WTC11 (cell line): ENCODE data around the gene EDN3. TPM values are rescaled to one million over a fixed set of nuclear protein-coding genes. Genes with fewer than 3 reads are reported as not detected.

Experiments
- ATAC-seq: fragments of 200-7000 bp; cut with Tn5 transposase; 2 replicates; pipeline ENCODE4 v1.10.0; 2021; ENCODE audit warnings: mild to moderate bottlenecking, moderate library complexity
- CTCF ChIA-PET: fragments of 300-600 bp; sonication (Branson Sonifier 250); formaldehyde crosslinking; loops from one replicate; lab custom pipeline; 2021; ENCODE audit warnings: antibody characterized with exemption; lab: Charles Lee
- POLR2A ChIA-PET: fragments of 350-600 bp; sonication (Branson Sonifier 250); formaldehyde crosslinking; loops from one replicate; lab custom pipeline; 2021; ENCODE audit warnings: antibody characterized with exemption; lab: Charles Lee
- DNase-seq: peaks from one replicate; pipeline ENCODE4 v3.0.0; 2021; ENCODE audit warnings: low spot score
- H3K27ac Mint-ChIP-seq: 2 replicates; pipeline ENCODE4 v1.8.0; 2021; ENCODE audit warnings: mixed read lengths
- H3K27me3 Mint-ChIP-seq: 2 replicates; pipeline ENCODE4 v1.8.0; 2021; ENCODE audit warnings: low read depth, mild to moderate bottlenecking, moderate library complexity, mixed read lengths
- H3K36me3 Mint-ChIP-seq: 2 replicates; pipeline ENCODE4 v1.8.0; 2021; ENCODE audit warnings: mixed read lengths
- H3K4me1 Mint-ChIP-seq: 2 replicates; pipeline ENCODE4 v1.8.0; 2022; ENCODE audit warnings: mixed read lengths
- H3K4me3 Mint-ChIP-seq: 2 replicates; pipeline ENCODE4 v1.8.0; 2021; ENCODE audit warnings: mild to moderate bottlenecking, moderate library complexity, mixed read lengths
- H3K9me3 Mint-ChIP-seq: 2 replicates; pipeline ENCODE4 v1.8.0; 2021; ENCODE audit warnings: mixed read lengths
- ATF1 ChIP-seq: sonication (generic); formaldehyde crosslinking; IDR thresholded peaks from 2 replicates; pipeline ENCODE4 v1.8.1; 2023; ENCODE audit warnings: mild to moderate bottlenecking, moderate library complexity, missing genetic modification reagents
- CREB1 ChIP-seq: sonication (generic); formaldehyde crosslinking; IDR thresholded peaks from 2 replicates; pipeline ENCODE4 v1.8.0; 2023; ENCODE audit warnings: mild to moderate bottlenecking, missing genetic modification reagents
- EMX1 ChIP-seq: fragments of 250-450 bp; sonication (Bioruptor Pico); IDR thresholded peaks from 2 replicates; pipeline ENCODE4 v1.8.0; 2021; ENCODE audit warnings: mild to moderate bottlenecking
- GABPB1 ChIP-seq: sonication (generic); formaldehyde crosslinking; IDR thresholded peaks from 2 replicates; pipeline ENCODE4 v1.8.1; 2023; ENCODE audit warnings: mild to moderate bottlenecking, missing genetic modification reagents
- GRHL2 ChIP-seq: fragments of 250-450 bp; sonication (Bioruptor Pico); IDR thresholded peaks from 2 replicates; pipeline ENCODE4 v1.8.0; 2022; ENCODE audit warnings: mild to moderate bottlenecking, moderate library complexity; ENCODE audit not compliant: insufficient replicate concordance, severe bottlenecking
- KAT7 ChIP-seq: sonication (generic); formaldehyde crosslinking; IDR thresholded peaks from 2 replicates; pipeline ENCODE4 v1.8.1; 2023; ENCODE audit warnings: missing genetic modification reagents, mild to moderate bottlenecking, borderline replicate concordance
- MXD4 ChIP-seq: fragments of 250-450 bp; sonication (Bioruptor Pico); IDR thresholded peaks from 2 replicates; pipeline ENCODE4 v1.8.0; 2021; ENCODE audit warnings: mild to moderate bottlenecking, moderate library complexity, borderline replicate concordance
- NR1H2 ChIP-seq: sonication (generic); formaldehyde crosslinking; IDR thresholded peaks from 2 replicates; pipeline ENCODE4 v1.9.0; 2021; ENCODE audit warnings: mild to moderate bottlenecking, moderate library complexity, missing genetic modification reagents
- SMAD3 ChIP-seq: sonication (generic); formaldehyde crosslinking; IDR thresholded peaks from 2 replicates; pipeline ENCODE4 v1.8.0; 2022; ENCODE audit warnings: missing genetic modification reagents, mild to moderate bottlenecking, borderline replicate concordance
- TEAD1 ChIP-seq: sonication (generic); formaldehyde crosslinking; IDR thresholded peaks from 2 replicates; pipeline ENCODE4 v1.8.0; 2022; ENCODE audit warnings: mild to moderate bottlenecking, missing genetic modification reagents
- ZNF396 ChIP-seq: fragments of 250-450 bp; sonication (Bioruptor Pico); IDR thresholded peaks from 2 replicates; pipeline ENCODE4 v1.8.0; 2021; ENCODE audit warnings: mild to moderate bottlenecking, moderate library complexity, borderline replicate concordance
- total RNA-seq: library from RNA; stranded (reverse); gene quantifications from 3 replicates; pipeline ENCODE4 v1.2.3, GENCODE V29; 2021
- TF ChIP-seq, protein P1 (sequence below): sonication (generic); formaldehyde crosslinking; IDR thresholded peaks from 2 replicates; pipeline ENCODE4 v1.8.1; 2023; ENCODE audit warnings: mild to moderate bottlenecking, missing genetic modification reagents, moderate library complexity
- TF ChIP-seq, protein P2 (sequence below): fragments of 250-450 bp; sonication (Bioruptor Pico); conservative IDR thresholded peaks from 2 replicates; pipeline ENCODE4 v1.9.0; 2021; ENCODE audit warnings: mild to moderate bottlenecking
- TF ChIP-seq, protein P3 (sequence below): sonication (generic); formaldehyde crosslinking; IDR thresholded peaks from 2 replicates; pipeline ENCODE4 v1.8.1; 2023; ENCODE audit warnings: mild to moderate bottlenecking, missing genetic modification reagents, borderline replicate concordance
- TF ChIP-seq, protein P4 (sequence below): fragments of 250-450 bp; sonication (Bioruptor Pico); IDR thresholded peaks from 2 replicates; pipeline ENCODE4 v2.1.2; 2022; ENCODE audit warnings: mild to moderate bottlenecking, moderate library complexity
- TF ChIP-seq, protein P5 (sequence below): sonication (generic); formaldehyde crosslinking; IDR thresholded peaks from 2 replicates; pipeline ENCODE4 v1.8.1; 2022; ENCODE audit warnings: low read depth, missing genetic modification reagents, borderline replicate concordance
- TF ChIP-seq, protein P6 (sequence below): sonication (generic); formaldehyde crosslinking; IDR thresholded peaks from 2 replicates; pipeline ENCODE4 v1.8.0; 2022; ENCODE audit warnings: mild to moderate bottlenecking, missing genetic modification reagents
- TF ChIP-seq, protein P7 (sequence below): sonication (generic); formaldehyde crosslinking; IDR thresholded peaks from 2 replicates; pipeline ENCODE4 v1.8.1; 2023; ENCODE audit warnings: mild to moderate bottlenecking, missing genetic modification reagents

EDN3 gene
- total RNA-seq, 1 experiment from 2014 or later: 0.13 TPM

DNA sequence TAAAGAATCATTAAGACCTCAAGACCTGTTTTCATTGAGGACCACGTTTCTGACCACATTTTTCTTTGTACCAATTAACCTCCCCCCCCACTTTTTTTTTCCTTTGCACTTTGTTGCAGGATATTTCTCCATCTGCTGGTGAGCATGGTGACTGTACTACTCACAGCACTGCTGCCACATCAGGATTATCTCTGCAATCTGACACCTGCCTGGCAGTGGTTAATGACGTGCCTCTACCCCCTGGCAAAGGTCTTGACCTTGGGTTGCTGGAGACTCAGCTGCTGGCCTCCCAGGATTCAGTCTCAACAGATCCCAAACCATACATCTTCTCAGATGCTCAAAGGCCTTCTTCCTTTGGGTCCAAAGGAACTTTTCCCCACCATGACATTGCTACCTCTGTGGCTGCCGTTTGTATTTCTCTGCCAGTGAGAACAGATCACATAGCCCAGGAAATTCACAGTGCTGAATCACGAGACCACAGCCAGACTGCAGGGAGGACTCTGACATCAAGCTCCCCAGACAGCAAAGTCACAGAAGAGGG lies 46.6 kb upstream of the EDN3 start:
- no peaks in the 10 kb centered on the region for H3K36me3 Mint-ChIP-seq
- POLR2A ChIA-PET: no interaction called here
- peaks cover 33% of the 10 kb centered on the region for H3K27me3 Mint-ChIP-seq
- CTCF ChIA-PET: interaction anchor here (0.7 to 1.3 kb wide), 4 partner anchors 15 to 174 kb away, joined by 3 to 4 read pairs (median 3); no protein-coding TSS in a partner anchor
- no peak for DNase-seq
- ATAC-seq: peak; percentile 41; the same call in 1 of the 2 replicates
- H3K4me1 Mint-ChIP-seq: peaks cover 3% of the 10 kb centered on the region
- TF ChIP-seq KAT7 (CRISPR knock-in tag) (no peak), NR1H2 (no peak)
- TF ChIP-seq, protein P1, sequence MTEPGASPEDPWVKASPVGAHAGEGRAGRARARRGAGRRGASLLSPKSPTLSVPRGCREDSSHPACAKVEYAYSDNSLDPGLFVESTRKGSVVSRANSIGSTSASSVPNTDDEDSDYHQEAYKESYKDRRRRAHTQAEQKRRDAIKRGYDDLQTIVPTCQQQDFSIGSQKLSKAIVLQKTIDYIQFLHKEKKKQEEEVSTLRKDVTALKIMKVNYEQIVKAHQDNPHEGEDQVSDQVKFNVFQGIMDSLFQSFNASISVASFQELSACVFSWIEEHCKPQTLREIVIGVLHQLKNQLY (CRISPR knock-in tag): no peak
- H3K27ac Mint-ChIP-seq: no peak overlapping the region
- no peak overlapping the region for H3K4me3 Mint-ChIP-seq
- H3K9me3 Mint-ChIP-seq: peaks cover 6% of the 10 kb centered on the region

DNA sequence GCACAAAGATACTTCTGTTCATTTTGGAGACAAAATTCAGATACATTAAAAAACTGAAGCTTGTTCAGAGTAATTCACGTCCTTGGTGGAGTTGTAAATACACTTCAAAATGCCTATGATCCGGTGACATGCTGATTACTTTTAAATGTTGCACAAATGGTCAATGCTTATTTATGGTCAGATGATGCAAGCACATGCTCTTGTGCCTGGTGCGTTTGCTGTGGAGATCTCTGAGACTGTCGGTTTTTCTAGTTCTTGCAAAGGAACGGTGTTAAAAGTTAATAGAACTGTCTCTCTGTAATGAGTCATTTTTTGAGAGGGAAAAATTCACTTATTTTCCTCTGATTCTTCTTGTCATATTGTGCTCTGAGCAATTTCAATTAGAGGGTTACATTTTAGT lies 45.2 kb upstream of the EDN3 start:
- no peak for DNase-seq
- no peaks in the 10 kb centered on the region for H3K36me3 Mint-ChIP-seq
- peaks cover 5% of the 10 kb centered on the region for H3K9me3 Mint-ChIP-seq
- H3K27me3 Mint-ChIP-seq: peaks cover 26% of the 10 kb centered on the region
- ChIA-PET CTCF (interaction anchor here (0.7 kb wide), 1 partner anchor 149 kb away, joined by 3 read pairs; no protein-coding TSS in a partner anchor), POLR2A (no interaction called here)
- H3K4me1 Mint-ChIP-seq: peaks cover 3% of the 10 kb centered on the region
- no peak for ATAC-seq
- no peak overlapping the region for H3K27ac Mint-ChIP-seq
- H3K4me3 Mint-ChIP-seq: no peak overlapping the region
- no peak for TF ChIP-seq MXD4
- TF ChIP-seq GABPB1 (CRISPR knock-in tag): no peak
- no peak for TF ChIP-seq CREB1 (CRISPR knock-in tag)
- TF ChIP-seq ZNF396 (CRISPR knock-in tag): no peak
- no peak for TF ChIP-seq EMX1 (CRISPR knock-in tag)
- TF ChIP-seq, protein P2, sequence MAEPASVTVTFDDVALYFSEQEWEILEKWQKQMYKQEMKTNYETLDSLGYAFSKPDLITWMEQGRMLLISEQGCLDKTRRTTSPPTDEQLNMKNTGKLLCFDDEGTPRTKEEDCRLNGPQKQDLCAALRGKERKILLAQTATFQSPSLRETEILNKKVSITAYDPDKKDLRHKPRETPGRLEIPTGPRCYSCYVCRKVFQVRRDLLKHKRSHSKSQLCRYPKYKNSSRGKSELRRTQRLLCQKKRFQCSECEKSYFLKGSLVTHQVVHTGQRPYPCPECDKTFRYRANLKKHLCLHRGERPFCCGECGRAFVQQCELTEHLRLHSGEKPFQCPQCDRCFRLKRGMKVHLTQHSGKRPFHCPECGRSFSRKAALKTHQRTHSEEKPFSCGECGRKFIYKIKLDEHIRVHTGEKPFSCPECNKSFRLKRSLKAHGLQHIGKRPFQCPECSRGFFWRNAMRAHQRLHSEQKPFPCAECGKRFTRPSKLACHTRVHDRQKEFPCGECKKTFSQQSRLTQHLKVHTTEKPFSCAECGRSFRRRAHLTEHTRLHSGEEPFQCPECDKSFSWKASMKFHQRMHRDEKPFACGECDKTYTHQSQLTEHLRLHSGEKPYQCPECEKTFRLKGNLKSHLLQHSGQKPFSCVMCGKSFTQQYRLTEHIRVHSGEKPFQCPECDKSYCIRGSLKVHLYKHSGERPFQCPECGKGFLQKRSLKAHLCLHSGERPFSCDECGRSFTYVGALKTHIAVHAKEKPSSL (CRISPR knock-in tag): no peak
- TF ChIP-seq, protein P3, sequence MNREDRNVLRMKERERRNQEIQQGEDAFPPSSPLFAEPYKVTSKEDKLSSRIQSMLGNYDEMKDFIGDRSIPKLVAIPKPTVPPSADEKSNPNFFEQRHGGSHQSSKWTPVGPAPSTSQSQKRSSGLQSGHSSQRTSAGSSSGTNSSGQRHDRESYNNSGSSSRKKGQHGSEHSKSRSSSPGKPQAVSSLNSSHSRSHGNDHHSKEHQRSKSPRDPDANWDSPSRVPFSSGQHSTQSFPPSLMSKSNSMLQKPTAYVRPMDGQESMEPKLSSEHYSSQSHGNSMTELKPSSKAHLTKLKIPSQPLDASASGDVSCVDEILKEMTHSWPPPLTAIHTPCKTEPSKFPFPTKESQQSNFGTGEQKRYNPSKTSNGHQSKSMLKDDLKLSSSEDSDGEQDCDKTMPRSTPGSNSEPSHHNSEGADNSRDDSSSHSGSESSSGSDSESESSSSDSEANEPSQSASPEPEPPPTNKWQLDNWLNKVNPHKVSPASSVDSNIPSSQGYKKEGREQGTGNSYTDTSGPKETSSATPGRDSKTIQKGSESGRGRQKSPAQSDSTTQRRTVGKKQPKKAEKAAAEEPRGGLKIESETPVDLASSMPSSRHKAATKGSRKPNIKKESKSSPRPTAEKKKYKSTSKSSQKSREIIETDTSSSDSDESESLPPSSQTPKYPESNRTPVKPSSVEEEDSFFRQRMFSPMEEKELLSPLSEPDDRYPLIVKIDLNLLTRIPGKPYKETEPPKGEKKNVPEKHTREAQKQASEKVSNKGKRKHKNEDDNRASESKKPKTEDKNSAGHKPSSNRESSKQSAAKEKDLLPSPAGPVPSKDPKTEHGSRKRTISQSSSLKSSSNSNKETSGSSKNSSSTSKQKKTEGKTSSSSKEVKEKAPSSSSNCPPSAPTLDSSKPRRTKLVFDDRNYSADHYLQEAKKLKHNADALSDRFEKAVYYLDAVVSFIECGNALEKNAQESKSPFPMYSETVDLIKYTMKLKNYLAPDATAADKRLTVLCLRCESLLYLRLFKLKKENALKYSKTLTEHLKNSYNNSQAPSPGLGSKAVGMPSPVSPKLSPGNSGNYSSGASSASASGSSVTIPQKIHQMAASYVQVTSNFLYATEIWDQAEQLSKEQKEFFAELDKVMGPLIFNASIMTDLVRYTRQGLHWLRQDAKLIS (CRISPR knock-in tag): no peak
- TF ChIP-seq, protein P4, sequence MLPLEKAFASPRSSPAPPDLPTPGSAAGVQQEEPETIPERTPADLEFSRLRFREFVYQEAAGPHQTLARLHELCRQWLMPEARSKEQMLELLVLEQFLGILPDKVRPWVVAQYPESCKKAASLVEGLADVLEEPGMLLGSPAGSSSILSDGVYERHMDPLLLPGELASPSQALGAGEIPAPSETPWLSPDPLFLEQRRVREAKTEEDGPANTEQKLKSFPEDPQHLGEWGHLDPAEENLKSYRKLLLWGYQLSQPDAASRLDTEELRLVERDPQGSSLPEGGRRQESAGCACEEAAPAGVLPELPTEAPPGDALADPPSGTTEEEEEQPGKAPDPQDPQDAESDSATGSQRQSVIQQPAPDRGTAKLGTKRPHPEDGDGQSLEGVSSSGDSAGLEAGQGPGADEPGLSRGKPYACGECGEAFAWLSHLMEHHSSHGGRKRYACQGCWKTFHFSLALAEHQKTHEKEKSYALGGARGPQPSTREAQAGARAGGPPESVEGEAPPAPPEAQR: no peak
- TF ChIP-seq GRHL2 (CRISPR knock-in tag): no peak
- TF ChIP-seq, protein P5, sequence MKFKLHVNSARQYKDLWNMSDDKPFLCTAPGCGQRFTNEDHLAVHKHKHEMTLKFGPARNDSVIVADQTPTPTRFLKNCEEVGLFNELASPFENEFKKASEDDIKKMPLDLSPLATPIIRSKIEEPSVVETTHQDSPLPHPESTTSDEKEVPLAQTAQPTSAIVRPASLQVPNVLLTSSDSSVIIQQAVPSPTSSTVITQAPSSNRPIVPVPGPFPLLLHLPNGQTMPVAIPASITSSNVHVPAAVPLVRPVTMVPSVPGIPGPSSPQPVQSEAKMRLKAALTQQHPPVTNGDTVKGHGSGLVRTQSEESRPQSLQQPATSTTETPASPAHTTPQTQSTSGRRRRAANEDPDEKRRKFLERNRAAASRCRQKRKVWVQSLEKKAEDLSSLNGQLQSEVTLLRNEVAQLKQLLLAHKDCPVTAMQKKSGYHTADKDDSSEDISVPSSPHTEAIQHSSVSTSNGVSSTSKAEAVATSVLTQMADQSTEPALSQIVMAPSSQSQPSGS (CRISPR knock-in tag): no peak
- TF ChIP-seq, protein P6, sequence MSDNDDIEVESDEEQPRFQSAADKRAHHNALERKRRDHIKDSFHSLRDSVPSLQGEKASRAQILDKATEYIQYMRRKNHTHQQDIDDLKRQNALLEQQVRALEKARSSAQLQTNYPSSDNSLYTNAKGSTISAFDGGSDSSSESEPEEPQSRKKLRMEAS: no peak
- no peak for TF ChIP-seq ATF1 (CRISPR knock-in tag)
- TF ChIP-seq TEAD1: no peak
- TF ChIP-seq, protein P7, sequence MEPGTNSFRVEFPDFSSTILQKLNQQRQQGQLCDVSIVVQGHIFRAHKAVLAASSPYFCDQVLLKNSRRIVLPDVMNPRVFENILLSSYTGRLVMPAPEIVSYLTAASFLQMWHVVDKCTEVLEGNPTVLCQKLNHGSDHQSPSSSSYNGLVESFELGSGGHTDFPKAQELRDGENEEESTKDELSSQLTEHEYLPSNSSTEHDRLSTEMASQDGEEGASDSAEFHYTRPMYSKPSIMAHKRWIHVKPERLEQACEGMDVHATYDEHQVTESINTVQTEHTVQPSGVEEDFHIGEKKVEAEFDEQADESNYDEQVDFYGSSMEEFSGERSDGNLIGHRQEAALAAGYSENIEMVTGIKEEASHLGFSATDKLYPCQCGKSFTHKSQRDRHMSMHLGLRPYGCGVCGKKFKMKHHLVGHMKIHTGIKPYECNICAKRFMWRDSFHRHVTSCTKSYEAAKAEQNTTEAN (CRISPR knock-in tag): no peak
- TF ChIP-seq SMAD3 (CRISPR knock-in tag): no peak
